ENCODE data around the gene SUGCT. TPM values are rescaled to one million over a fixed set of nuclear protein-coding genes. Genes with fewer than 3 reads are reported as not detected.

The SUGCT gene
- total and polyA plus RNA-seq, 10 donors = 1.4 to 13.6 (median 2.5) TPM

DNA sequence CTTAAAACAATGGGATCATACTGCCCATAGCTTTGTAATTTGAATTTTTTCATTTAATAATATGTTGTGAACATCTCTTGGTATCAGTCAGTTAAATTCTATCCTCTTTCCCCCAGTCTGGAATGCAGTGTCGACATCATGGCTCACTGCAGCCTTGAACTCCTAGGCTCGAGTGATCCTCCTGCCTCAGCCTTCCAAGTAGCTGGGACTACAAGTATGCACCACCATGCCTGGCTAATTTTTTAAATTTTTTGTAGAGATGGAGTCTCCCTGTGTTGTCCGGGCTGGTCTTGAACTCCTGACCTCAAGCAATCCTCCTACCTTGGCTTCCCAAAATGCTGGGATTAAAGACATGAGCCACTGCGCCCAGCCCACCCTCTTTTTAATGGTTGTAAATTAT, 35.0 kb upstream of the SUGCT start:
- WGBS, 5 donors = 90 to 96% (median 94%) methylated on average over 4 of the region's 4 CpGs
- Histone ChIP-seq H3K36me3 (peaks cover 0 to 25% (median 9%) of the 10 kb centered on the region in 6 donors), H3K9me3 (no peaks in the 10 kb centered on the region), H3K4me1 (no peaks in the 10 kb centered on the region), H3K27ac (no peak overlapping the region), H3K4me3 (no peak overlapping the region), H3K27me3 (replicated peaks in 1 of 7) (no peaks in the 10 kb centered on the region)
- DNase-seq = no peak
- TF ChIP-seq POLR2AphosphoS5 (IDR thresholded peaks at IDR 0.05) = no peak
- TF ChIP-seq CTCF (IDR thresholded peaks at IDR 0.05 in 8 of 11, conservative IDR thresholded peaks at IDR 0.05 in 3 of 11) = no peak
- intact Hi-C loops (cut with DNase I; ENCODE audit: low total_unique reads) = no loop called here

DNA sequence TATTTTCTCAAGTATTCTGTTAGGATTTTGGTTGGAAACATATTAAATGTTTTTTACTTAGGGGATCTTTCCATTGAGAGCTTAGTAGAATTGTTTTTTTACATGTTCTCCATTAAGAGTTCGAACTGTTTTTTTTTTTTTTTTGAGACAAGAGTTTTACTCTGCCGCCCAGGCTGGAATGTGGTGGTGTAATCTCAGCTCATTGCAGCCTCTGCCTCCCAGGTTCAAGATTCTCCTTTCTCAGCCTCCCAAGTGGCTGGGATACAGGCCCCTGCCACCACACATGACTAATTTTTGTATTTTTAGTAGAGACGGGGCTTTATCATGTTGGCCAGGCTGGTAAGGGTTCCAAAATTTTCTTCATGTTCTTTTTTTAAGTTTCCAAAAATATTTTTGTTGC, 33.6 kb upstream of the SUGCT start:
- H3K4me3 ChIP-seq = no peak overlapping the region
- H3K36me3 ChIP-seq = peaks cover 0 to 12% (median 0%) of the 10 kb centered on the region in 6 donors
- no peak for DNase-seq
- intact Hi-C loops (cut with DNase I; ENCODE audit: low total_unique reads) = no loop called here
- no peak overlapping the region for H3K27ac ChIP-seq
- H3K4me1 ChIP-seq = peaks cover 0 to 3% (median 0%) of the 10 kb centered on the region in 6 donors
- 89 to 96% (median 95%) methylated on average over 3 of the region's 3 CpGs for WGBS, 5 donors
- TF ChIP-seq CTCF (IDR thresholded peaks at IDR 0.05 in 8 of 11, conservative IDR thresholded peaks at IDR 0.05 in 3 of 11) (no peak), POLR2AphosphoS5 (IDR thresholded peaks at IDR 0.05) (no peak), POLR2A (IDR thresholded peaks at IDR 0.05) (no peak)
- H3K27me3 ChIP-seq (replicated peaks in 1 of 7) = no peaks in the 10 kb centered on the region
- H3K9me3 ChIP-seq = no peaks in the 10 kb centered on the region

DNA sequence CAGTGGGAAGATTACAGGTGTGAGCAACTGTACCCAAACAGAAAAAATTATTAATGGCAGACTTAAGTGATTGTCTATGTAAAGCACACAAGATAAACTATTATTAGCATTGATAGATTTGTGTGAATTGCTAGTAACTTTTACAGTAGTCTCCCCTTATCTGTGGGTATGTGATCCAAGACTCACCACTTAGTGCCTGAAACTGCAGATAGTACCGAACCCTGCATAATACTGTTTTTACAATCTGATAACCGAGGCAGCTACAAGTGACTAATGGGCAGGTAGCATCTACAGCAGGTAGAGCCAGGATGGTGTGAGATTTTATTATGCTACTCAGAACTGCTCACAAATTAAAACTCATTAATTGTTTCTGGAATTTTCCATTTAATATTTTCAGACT, 31.9 kb upstream of the SUGCT start:
- Histone ChIP-seq H3K27me3 (replicated peaks in 1 of 7) (no peaks in the 10 kb centered on the region), H3K9me3 (no peaks in the 10 kb centered on the region), H3K27ac (no peak overlapping the region), H3K36me3 (peaks cover 0 to 7% (median 0%) of the 10 kb centered on the region in 6 donors), H3K4me1 (peaks cover 0 to 3% (median 0%) of the 10 kb centered on the region in 6 donors), H3K4me3 (no peak overlapping the region)
- WGBS, 5 donors = 95 to 98% (median 97%) methylated on average over 2 of the region's 2 CpGs
- TF ChIP-seq POLR2AphosphoS5 (IDR thresholded peaks at IDR 0.05) (no peak), CTCF (IDR thresholded peaks at IDR 0.05 in 8 of 11, conservative IDR thresholded peaks at IDR 0.05 in 3 of 11) (no peak), POLR2A (IDR thresholded peaks at IDR 0.05) (no peak)
- intact Hi-C loops (cut with DNase I; ENCODE audit: low total_unique reads) = no loop called here
- no peak for DNase-seq

- Histone ChIP-seq H3K4me3 (no peak overlapping the region), H3K9me3 (no peaks in the 10 kb centered on the region), H3K4me1 (peaks cover 0 to 3% (median 0%) of the 10 kb centered on the region in 6 donors), H3K36me3 (peaks cover 0 to 7% (median 0%) of the 10 kb centered on the region in 6 donors), H3K27ac (no peak overlapping the region), H3K27me3 (replicated peaks in 1 of 7) (no peaks in the 10 kb centered on the region)
- 50 to 87% (median 69%) methylated on average over 4 of the region's 4 CpGs for WGBS, 5 donors
- DNase-seq = no peak
- TF ChIP-seq POLR2A (IDR thresholded peaks at IDR 0.05) (no peak), POLR2AphosphoS5 (IDR thresholded peaks at IDR 0.05) (no peak), CTCF (IDR thresholded peaks at IDR 0.05 in 8 of 11, conservative IDR thresholded peaks at IDR 0.05 in 3 of 11) (no peak)
- intact Hi-C loops (cut with DNase I; ENCODE audit: low total_unique reads) = no loop called here
Observed at GRCh38 chr7:40105879-40106473, 28.8 kb upstream of the SUGCT start.
